ENCODE results near the gene FIP1L1.
A peak's percentile ranks its signal among the peaks of the same experiment; 100 is the strongest.

The FIP1L1 gene

DNA sequence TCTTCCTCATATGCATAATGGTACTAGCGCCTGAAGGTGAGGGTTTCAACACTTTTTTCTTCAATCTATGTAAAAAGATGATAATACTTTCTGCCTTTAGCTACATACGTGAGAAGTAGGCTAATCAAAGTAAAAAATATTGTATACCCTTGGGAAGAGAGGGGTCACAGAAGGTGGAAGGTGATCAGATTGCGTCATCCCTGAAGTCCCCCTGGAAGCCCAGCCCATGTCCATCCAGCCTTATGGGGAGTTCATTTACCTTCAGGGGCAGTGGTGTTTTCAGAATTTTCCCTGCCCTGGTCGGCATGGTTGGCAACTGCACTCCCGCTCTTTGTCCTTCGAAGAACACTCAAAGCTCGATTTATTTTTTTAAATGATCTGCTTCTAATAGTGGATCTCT lies 129.6 kb downstream of the FIP1L1 start:
- no peak for DNase-seq

DNA sequence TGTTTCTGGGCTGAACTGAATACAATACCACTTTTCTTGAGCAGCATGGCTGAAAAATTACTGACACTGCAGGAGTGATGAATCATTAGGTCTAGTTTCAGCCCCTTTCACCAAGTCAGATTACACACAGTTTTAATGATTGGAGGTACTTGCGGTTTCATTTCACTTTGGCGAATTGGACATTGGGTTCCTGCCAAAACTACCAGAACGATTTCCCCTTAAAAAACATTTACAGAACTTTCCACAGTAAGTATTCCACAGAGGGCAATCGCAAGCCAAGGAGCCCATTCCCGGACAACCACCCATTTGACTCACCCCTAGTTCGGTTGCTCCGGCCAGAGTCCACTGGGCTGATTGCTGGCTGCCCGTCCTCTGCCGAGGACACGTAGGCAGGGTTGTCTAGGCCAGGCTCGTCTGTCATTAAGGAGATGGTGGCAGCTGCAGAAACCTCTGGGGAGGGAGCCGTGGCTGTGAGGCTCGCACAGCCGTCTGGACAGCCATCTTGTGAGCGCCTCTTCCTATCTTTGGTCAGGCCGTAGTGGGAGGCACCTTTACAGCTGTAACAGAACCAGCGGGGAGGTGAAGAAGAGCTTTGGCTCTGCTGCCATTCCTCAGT lies 130.3 kb downstream of the FIP1L1 start:
- peak; percentile 74 for DNase-seq

DNA sequence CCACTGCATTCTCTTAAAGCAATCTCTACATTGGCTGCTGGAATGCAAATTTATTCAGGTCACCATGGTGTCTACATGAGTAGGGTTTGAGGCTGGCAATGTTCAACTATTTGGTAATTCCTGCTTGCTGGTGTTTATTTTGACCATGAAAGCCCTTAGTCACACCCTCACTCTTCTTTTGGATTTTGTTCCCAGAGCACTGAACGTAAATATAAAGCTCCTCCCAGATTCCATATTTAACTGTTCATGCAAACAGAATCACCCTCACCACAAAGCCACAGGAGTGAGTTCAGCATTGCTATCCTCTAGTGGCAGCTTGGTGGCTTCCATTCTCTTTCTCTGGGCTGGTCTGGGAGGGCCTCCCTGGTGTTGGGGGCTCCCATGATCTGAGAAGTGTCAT lies 131.0 kb downstream of the FIP1L1 start:
- DNase-seq, result peak; percentile 66

DNA sequence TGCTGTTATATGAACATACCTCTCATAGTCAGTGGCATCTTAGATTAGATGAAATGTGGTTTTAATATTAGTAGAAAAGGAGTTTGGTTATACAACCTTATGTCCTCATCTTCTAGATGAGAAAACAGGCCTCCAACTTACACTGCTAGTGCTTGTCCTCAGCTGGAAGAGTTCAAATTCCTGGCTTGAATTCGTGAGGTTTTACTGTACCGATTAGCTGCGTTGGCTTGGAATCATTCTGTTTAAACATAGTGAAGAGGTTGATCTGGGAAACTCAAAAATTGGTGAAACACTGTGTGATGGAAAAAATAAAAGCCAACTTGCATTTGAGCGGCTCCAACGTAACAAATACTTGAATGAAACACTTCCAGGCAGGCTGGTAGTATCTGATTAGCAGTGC lies 132.9 kb downstream of the FIP1L1 start:
- no peak for DNase-seq
